GM12865 (cell line): ENCODE measurements around the gene SLC43A3.

Experiments
- DNase-seq: peaks from one replicate; pipeline ENCODE4 v3.0.0; 2010; ENCODE audit warnings: low read depth
- H3K4me3 ChIP-seq: 2 replicates; pipeline ENCODE4 v1.5.1; 2011; ENCODE audit warnings: mild to moderate bottlenecking, low read depth, low read length, control low read depth
- CTCF ChIP-seq: IDR thresholded peaks from 2 replicates; pipeline ENCODE4 v1.5.1; 2011; ENCODE audit warnings: low read length, control low read depth, low read depth, inconsistent platforms; ENCODE audit not compliant: insufficient read depth; ENCODE audit errors: missing control alignments

Gene SLC43A3

GRCh38 chr11:57426929-57427726 lies at the start of gene SLC43A3:
SLC43A3 (minus strand) TSS chr11:57427121; CDS start chr11:57426172, 949 bp downstream.
- peak within 1 kb of the TSS; percentile 71 for H3K4me3 ChIP-seq
- DNase-seq, result peak; percentile 89
- TF ChIP-seq CTCF, result no peak

GRCh38 chr11:57476047-57476756 lies 49.3 kb upstream of the SLC43A3 start:
- no peak for TF ChIP-seq CTCF
- peak overlapping the region; percentile 76 for H3K4me3 ChIP-seq
- DNase-seq, result peak; percentile 65

- no peak for TF ChIP-seq CTCF
- H3K4me3 ChIP-seq, result peak overlapping the region; percentile 76
- DNase-seq, result peak; percentile 73
Measured at GRCh38 chr11:57475671-57476046, 48.7 kb upstream of the SLC43A3 start.

- DNase-seq, result no peak
- peak overlapping the region; percentile 76 for H3K4me3 ChIP-seq
- no peak for TF ChIP-seq CTCF
Measured at GRCh38 chr11:57475191-57475590, 48.3 kb upstream of the SLC43A3 start.

GRCh38 chr11:57474803-57475115 lies 47.8 kb upstream of the SLC43A3 start:
- no peak for DNase-seq
- H3K4me3 ChIP-seq, result no peak overlapping the region
- no peak for TF ChIP-seq CTCF

- no peak overlapping the region for H3K4me3 ChIP-seq
- no peak for DNase-seq
- TF ChIP-seq CTCF, result no peak
Measured at GRCh38 chr11:57474017-57474802, 47.3 kb upstream of the SLC43A3 start.
